ENCODE results near the gene FAR2. TPM values are rescaled to one million over a fixed set of nuclear protein-coding genes. Genes with fewer than 3 reads are reported as not detected.

The FAR2 gene
- total and polyA plus RNA-seq, 2 experiments from 2014 or later: 18.7 to 22.6 TPM

DNA sequence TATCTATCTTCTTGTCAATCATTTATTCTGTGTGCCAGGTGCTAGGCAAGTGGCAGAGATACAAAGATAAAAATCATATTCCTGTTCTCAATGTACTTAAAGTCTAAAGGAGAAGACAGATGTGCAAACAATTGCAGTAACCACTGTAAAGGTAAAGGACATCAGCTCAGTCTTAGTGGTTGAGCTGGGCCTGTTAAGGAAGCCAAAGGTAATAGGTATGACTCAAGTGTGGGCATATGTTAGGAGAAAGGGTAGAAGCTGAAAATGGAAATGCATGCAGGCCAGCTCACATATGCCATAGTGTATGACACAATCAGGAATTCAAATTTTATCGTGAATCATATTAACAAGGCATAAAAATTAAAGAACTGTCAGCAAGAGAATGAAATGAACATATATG lies 49.8 kb downstream of the FAR2 start (continued):
- TF ChIP-seq, protein P1, sequence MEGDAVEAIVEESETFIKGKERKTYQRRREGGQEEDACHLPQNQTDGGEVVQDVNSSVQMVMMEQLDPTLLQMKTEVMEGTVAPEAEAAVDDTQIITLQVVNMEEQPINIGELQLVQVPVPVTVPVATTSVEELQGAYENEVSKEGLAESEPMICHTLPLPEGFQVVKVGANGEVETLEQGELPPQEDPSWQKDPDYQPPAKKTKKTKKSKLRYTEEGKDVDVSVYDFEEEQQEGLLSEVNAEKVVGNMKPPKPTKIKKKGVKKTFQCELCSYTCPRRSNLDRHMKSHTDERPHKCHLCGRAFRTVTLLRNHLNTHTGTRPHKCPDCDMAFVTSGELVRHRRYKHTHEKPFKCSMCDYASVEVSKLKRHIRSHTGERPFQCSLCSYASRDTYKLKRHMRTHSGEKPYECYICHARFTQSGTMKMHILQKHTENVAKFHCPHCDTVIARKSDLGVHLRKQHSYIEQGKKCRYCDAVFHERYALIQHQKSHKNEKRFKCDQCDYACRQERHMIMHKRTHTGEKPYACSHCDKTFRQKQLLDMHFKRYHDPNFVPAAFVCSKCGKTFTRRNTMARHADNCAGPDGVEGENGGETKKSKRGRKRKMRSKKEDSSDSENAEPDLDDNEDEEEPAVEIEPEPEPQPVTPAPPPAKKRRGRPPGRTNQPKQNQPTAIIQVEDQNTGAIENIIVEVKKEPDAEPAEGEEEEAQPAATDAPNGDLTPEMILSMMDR (conservative IDR thresholded peaks at IDR 0.05; ENCODE audit: low read depth in 2 of 2): no peak
- no peak for TF ChIP-seq ZNF331 (CRISPR knock-in tag; IDR thresholded peaks at IDR 0.05; ENCODE audit: low read depth)
- no peak for TF ChIP-seq ZNF114 (CRISPR knock-in tag; IDR thresholded peaks at IDR 0.05)
- TF ChIP-seq JUNB (IDR thresholded peaks at IDR 0.05; ENCODE audit: unreplicated experiment): no peak
- TF ChIP-seq, protein P2, sequence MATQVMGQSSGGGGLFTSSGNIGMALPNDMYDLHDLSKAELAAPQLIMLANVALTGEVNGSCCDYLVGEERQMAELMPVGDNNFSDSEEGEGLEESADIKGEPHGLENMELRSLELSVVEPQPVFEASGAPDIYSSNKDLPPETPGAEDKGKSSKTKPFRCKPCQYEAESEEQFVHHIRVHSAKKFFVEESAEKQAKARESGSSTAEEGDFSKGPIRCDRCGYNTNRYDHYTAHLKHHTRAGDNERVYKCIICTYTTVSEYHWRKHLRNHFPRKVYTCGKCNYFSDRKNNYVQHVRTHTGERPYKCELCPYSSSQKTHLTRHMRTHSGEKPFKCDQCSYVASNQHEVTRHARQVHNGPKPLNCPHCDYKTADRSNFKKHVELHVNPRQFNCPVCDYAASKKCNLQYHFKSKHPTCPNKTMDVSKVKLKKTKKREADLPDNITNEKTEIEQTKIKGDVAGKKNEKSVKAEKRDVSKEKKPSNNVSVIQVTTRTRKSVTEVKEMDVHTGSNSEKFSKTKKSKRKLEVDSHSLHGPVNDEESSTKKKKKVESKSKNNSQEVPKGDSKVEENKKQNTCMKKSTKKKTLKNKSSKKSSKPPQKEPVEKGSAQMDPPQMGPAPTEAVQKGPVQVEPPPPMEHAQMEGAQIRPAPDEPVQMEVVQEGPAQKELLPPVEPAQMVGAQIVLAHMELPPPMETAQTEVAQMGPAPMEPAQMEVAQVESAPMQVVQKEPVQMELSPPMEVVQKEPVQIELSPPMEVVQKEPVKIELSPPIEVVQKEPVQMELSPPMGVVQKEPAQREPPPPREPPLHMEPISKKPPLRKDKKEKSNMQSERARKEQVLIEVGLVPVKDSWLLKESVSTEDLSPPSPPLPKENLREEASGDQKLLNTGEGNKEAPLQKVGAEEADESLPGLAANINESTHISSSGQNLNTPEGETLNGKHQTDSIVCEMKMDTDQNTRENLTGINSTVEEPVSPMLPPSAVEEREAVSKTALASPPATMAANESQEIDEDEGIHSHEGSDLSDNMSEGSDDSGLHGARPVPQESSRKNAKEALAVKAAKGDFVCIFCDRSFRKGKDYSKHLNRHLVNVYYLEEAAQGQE (IDR thresholded peaks at IDR 0.05; ENCODE audit: unreplicated experiment): no peak
- no peak for TF ChIP-seq POLR2AphosphoS5 (IDR thresholded peaks at IDR 0.05; ENCODE audit: low read depth)

DNA sequence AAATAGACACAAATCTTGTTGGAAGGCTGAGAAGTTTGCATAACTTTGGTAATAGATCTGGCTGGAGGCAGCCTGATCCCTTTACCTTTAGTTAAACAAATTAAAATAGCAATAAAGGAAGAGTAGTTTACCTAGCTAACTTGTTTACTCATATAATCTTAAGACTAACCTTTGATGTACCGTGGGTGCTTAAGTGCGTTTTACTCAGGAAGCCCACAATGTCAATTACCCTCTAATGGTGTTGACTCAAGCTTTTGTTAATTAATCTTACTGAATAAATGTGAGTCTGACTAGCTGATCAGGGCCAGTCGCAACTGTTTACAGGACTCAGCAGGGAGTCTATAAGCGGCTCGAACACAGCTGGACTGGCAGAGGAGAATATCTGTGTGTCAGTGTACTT lies 51.5 kb downstream of the FAR2 start:
- Histone ChIP-seq H3K27me3 (ENCODE audit: insufficient read depth) (peaks cover 70% of the 10 kb centered on the region), H3K27ac (ENCODE audit: low read depth) (no peak overlapping the region), H4K20me1 (replicated peaks; ENCODE audit: insufficient read depth) (peaks cover 6% of the 10 kb centered on the region; the same call in 1 of the 2 replicates), H3K79me2 (replicated peaks; ENCODE audit: insufficient read depth) (no peaks in the 10 kb centered on the region), H3K4me3 (no peak overlapping the region), H3K4me1 (ENCODE audit: insufficient read depth) (no peaks in the 10 kb centered on the region), H2AFZ (no peak overlapping the region), H3K9me2 (ENCODE audit: insufficient read depth) (no peaks in the 10 kb centered on the region), H3F3A (replicated peaks; ENCODE audit: low read depth) (no peaks in the 10 kb centered on the region), H3K36me3 (ENCODE audit: insufficient read depth) (no peaks in the 10 kb centered on the region), H3K4me2 (no peak overlapping the region)
- ATAC-seq (no peak), DNase-seq (ENCODE audit: low spot score) (peak; percentile 6)
- no peak overlapping the region for H3K4me3 Mint-ChIP-seq
- H3K36me3 Mint-ChIP-seq (ENCODE audit: low read depth): peaks cover 24% of the 10 kb centered on the region
- peaks cover 19% of the 10 kb centered on the region for H3K27me3 Mint-ChIP-seq (ENCODE audit: insufficient read depth, low read depth, poor library complexity)
- no peak overlapping the region for H3K27ac Mint-ChIP-seq
- H3K9me3 Mint-ChIP-seq: peaks cover 17% of the 10 kb centered on the region
- peak; percentile 64; the same call in 1 of the 2 replicates for TF ChIP-seq NANOG (IDR thresholded peaks at IDR 0.05; ENCODE audit: borderline replicate concordance)
- TF ChIP-seq ZNF114 (CRISPR knock-in tag; IDR thresholded peaks at IDR 0.05): no peak
- H3K4me1 Mint-ChIP-seq: peaks cover 5% of the 10 kb centered on the region; the same call in 2 of the 3 replicates

DNA sequence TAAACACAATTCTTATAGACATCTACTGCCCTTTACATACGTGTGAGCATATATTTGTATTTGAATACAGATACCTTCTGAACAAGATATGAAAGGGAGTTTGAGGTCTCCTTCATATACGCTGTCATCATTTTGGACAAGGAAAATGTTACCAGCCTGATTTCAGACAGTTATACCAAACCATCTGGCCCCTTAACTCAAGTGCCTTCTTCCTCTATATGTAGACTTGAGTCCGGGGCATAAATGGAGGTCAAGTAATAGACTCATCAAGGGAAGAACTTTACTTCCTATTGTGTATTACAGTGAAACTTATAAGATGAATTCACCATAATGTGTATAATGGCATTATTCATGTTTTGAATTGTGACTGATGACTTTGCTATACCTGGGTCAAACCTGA lies 52.2 kb downstream of the FAR2 start:
- H3K27me3 ChIP-seq (ENCODE audit: insufficient read depth): peaks cover 70% of the 10 kb centered on the region
- no peak overlapping the region for H3K27ac Mint-ChIP-seq
- no peak overlapping the region for H3K27ac ChIP-seq (ENCODE audit: low read depth)
- H3K4me1 ChIP-seq (ENCODE audit: insufficient read depth): no peaks in the 10 kb centered on the region
- H3K79me2 ChIP-seq (replicated peaks; ENCODE audit: insufficient read depth): no peaks in the 10 kb centered on the region
- H3K27me3 Mint-ChIP-seq (ENCODE audit: insufficient read depth, low read depth, poor library complexity): peaks cover 19% of the 10 kb centered on the region
- H3K36me3 ChIP-seq (ENCODE audit: insufficient read depth): no peaks in the 10 kb centered on the region
- peaks cover 5% of the 10 kb centered on the region for H3K4me1 Mint-ChIP-seq
- TF ChIP-seq POLR2AphosphoS5 (IDR thresholded peaks at IDR 0.05; ENCODE audit: low read depth) (no peak), EZH2phosphoT487 (IDR thresholded peaks at IDR 0.05; ENCODE audit: unreplicated experiment) (no peak)
- no peaks in the 10 kb centered on the region for H3F3A ChIP-seq (replicated peaks; ENCODE audit: low read depth)
- no peak overlapping the region for H2AFZ ChIP-seq
- H3K9me3 Mint-ChIP-seq: peaks cover 17% of the 10 kb centered on the region
- H3K4me2 ChIP-seq: no peak overlapping the region
- H3K9me2 ChIP-seq (ENCODE audit: insufficient read depth): no peaks in the 10 kb centered on the region
- DNase-seq (ENCODE audit: low spot score): no peak
- H3K36me3 Mint-ChIP-seq (ENCODE audit: low read depth): peaks cover 24% of the 10 kb centered on the region
- H3K4me3 Mint-ChIP-seq: no peak overlapping the region
- H3K4me3 ChIP-seq: no peak overlapping the region
- no peak for ATAC-seq
- H4K20me1 ChIP-seq (replicated peaks; ENCODE audit: insufficient read depth): peaks cover 6% of the 10 kb centered on the region; the same call in 1 of the 2 replicates

Data from GM23338 (cell line).